ENCODE results near the gene TRAPPC12.

The TRAPPC12 gene

GRCh38 chr2:3478846-3479385 lies 99.4 kb downstream of the TRAPPC12 start:
- no peak for TF ChIP-seq CTCF (IDR thresholded peaks at IDR 0.05)
- no peak for TF ChIP-seq ZFX (IDR thresholded peaks at IDR 0.05; ENCODE audit: borderline replicate concordance)
- H3K27ac ChIP-seq, result no peak overlapping the region

- H3K27ac ChIP-seq, result peak overlapping the region; percentile 34; the same call in 1 of the 2 replicates
- TF ChIP-seq CTCF (IDR thresholded peaks at IDR 0.05) (no peak), ZFX (IDR thresholded peaks at IDR 0.05; ENCODE audit: borderline replicate concordance) (no peak)
Observed at GRCh38 chr2:3479430-3480320, 100.2 kb downstream of the TRAPPC12 start.

- no peak for TF ChIP-seq ZFX (IDR thresholded peaks at IDR 0.05; ENCODE audit: borderline replicate concordance)
- no peak for TF ChIP-seq CTCF (IDR thresholded peaks at IDR 0.05)
- peak overlapping the region; percentile 34; the same call in 1 of the 2 replicates for H3K27ac ChIP-seq
Observed at GRCh38 chr2:3480352-3481010, 101.0 kb downstream of the TRAPPC12 start.

GRCh38 chr2:3481011-3481400 lies 101.5 kb downstream of the TRAPPC12 start:
- no peak for TF ChIP-seq ZFX (IDR thresholded peaks at IDR 0.05; ENCODE audit: borderline replicate concordance)
- TF ChIP-seq CTCF (IDR thresholded peaks at IDR 0.05), result no peak
- no peak overlapping the region; the same call in 1 of the 2 replicates for H3K27ac ChIP-seq

- no peak overlapping the region for H3K27ac ChIP-seq
Observed at GRCh38 chr2:3481736-3482362, 102.4 kb downstream of the TRAPPC12 start.

GRCh38 chr2:3482363-3482821 lies 102.9 kb downstream of the TRAPPC12 start:
- no peak overlapping the region for H3K27ac ChIP-seq
- no peak for TF ChIP-seq ZFX (IDR thresholded peaks at IDR 0.05; ENCODE audit: borderline replicate concordance)
- no peak for TF ChIP-seq CTCF (IDR thresholded peaks at IDR 0.05)

More at GRCh38 chr2:3481736-3482362, 102.4 kb downstream of the TRAPPC12 start:
- TF ChIP-seq ZFX (IDR thresholded peaks at IDR 0.05; ENCODE audit: borderline replicate concordance) (no peak), CTCF (IDR thresholded peaks at IDR 0.05) (no peak)

All from 22Rv1 (cell line).